NCI-H345 treated with DMSO at 0.1 percent for 48 hours (cell line): ENCODE data around the gene ELOA2.
"Not testable (repeated sequence)": the region's sequence is repeated elsewhere in the genome, so short reads cannot be mapped to it uniquely, and the experiment has no call there.

ENCODE experiments used
- DNase-seq: peaks from one replicate; lab custom pipeline; 2025; ENCODE audit not compliant: unreplicated experiment; lab: John Stamatoyannopoulos, UW

ELOA2 gene

DNA sequence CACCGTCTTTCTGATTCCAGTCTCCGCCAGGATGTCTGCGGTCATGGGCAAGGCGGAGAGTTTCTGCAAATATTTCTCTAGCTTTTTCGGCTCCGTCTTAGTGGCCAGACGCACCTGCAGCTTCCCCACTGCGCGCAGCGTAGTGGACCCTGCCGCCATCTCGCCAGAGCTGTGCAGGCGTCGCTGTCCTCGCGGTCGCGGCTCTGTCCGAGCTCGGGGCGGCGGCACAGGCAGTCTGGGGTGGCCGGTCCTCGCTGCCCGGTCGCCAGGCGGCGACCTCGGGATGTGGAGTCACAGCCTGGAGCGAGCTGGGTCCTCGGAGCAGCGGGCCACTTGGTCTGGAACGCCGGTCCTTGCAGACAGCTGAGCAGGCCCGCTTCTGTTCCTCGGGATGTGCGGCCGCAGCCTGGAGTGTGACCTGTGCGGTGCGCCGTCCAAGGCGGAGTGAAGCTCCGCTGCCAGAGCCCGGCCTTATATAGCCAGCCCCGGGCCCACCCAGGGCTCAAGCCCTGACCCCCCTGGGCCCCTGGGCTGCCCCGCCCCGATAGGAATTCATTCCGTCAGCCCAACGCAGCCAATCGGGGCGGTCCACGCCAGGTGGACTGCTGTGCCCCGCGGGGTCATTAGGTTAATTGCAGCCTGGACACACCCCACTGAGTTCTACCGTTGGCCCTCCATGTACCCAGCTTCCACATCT is 11.5 kb downstream of the ELOA2 start:
- DNase-seq, result not testable (repeated sequence)

DNA sequence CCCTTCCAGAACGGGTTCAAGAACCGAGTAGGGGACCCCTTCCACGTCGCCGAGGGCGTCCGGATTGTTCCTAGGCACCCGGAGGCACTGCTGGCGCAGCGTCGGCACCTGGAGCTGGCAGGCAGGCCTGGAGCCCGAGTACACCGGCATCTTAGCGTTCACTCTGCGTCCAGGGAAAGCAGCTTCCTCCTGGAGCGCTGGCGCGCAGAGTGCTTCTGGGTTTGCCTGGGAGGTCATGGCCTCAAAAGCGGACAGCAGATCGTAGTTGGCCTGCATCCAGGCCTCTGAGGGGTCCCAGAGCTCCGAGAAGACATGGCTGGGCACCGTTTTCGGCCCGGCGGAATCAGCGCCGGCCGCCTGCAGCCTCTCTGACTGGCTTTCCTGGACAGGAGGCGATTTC is 12.6 kb downstream of the ELOA2 start:
- not testable (repeated sequence) for DNase-seq

DNA sequence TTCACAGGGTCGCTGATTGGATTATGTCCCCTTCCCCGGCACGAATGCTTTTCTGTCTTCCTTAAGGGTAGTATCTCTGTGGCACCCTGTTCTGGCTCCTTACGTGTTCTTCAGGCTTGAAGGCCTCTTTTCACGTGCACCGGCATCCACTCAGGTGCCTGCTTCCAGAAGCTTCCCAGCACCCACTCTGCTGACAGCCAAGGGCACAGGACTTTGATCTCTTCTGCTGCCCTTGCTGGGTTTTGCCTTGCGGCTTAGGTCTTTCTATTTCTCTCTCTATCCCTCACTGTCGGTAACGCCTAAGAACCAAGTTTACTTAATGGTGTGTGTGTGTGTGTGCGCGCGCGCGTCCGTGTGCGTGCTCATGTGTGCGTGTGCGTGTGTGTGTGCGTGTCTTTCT is 14.7 kb downstream of the ELOA2 start:
- DNase-seq, result not testable (repeated sequence)

- not testable (repeated sequence) for DNase-seq
Observed at GRCh38 chr18:47019870-47020269, 15.6 kb downstream of the ELOA2 start.
